ENCODE measurements around the gene PDZRN3. TPM values are rescaled to one million over a fixed set of nuclear protein-coding genes. Genes with fewer than 3 reads are reported as not detected.

The PDZRN3 gene
- total RNA-seq, 1 experiment from 2014 or later = 0.17 TPM

DNA sequence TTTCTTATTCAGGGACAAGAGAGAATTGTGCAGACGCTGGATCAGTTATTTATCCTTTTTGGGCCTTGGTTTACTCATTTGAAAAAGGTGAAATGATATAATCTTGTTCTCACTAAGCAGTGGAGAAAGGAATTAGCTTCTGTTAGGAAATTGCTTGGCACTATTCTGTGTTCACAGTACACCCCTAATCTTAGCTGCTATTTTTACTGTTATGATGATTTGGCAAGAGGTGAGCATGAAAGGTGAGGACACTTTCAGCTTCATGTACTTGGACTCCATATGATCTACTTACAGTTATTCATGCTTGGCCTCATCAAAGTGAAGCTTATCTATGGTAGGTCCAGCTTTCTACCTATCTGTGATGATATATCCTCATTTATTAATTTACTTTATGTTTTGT, 282.7 kb downstream of the PDZRN3 start:
- BruUV-seq (replicated peaks) = no TSS peak
- H3K27me3 ChIP-seq (ENCODE audit: insufficient read depth, low read length) = peaks cover 14% of the 10 kb centered on the region

More for the DNA sequence above, 282.7 kb downstream of the PDZRN3 start:
- intact Hi-C loops (cut with micrococcal nuclease) = no loop called here
- Histone ChIP-seq H3K9me2 (ENCODE audit: insufficient read depth) (no peaks in the 10 kb centered on the region), H3K27ac (ENCODE audit: low read depth, low read length) (no peak overlapping the region), H2AFZ (ENCODE audit: low read depth, low read length, poor library complexity, severe bottlenecking) (no peak overlapping the region), H3K4me3 (replicated peaks in 1 of 2; ENCODE audit: low read depth in 1 of 2, low read length in 2 of 2) (no peak overlapping the region), H3K9ac (ENCODE audit: low read length) (no peak overlapping the region), H3K9me3 (ENCODE audit: control insufficient read depth in 1 of 2, insufficient read depth in 1 of 2, low read depth in 1 of 2, low read length in 2 of 2) (no peaks in the 10 kb centered on the region), H4K20me1 (ENCODE audit: insufficient read depth) (no peaks in the 10 kb centered on the region), H3K4me2 (ENCODE audit: low read length) (no peak overlapping the region), H3K79me2 (ENCODE audit: insufficient read depth, low read length) (no peaks in the 10 kb centered on the region), H3K36me3 (ENCODE audit: control insufficient read depth in 1 of 2, insufficient read depth in 2 of 2, low read length in 2 of 2) (no peaks in the 10 kb centered on the region), H3K4me1 (ENCODE audit: control insufficient read depth in 1 of 2, insufficient read depth in 2 of 2, low read length in 2 of 2) (no peaks in the 10 kb centered on the region)
- ATAC-seq = no peak
- CTCF ChIA-PET = no interaction called here
- RAD21 ChIA-PET (ENCODE audit: low non-redundant PET in 1 of 2, low total read pairs in 2 of 2, uncharacterized antibody in 2 of 2, unreplicated experiment in 2 of 2) = no interaction called here
- TF ChIP-seq FOSL1 (IDR thresholded peaks at IDR 0.05; ENCODE audit: low read depth) (no peak), TCF7L2 (IDR thresholded peaks at IDR 0.05; ENCODE audit: borderline replicate concordance, extremely low read depth, insufficient read depth, insufficient read length) (no peak), SRF (IDR thresholded peaks at IDR 0.05; ENCODE audit: low read depth) (no peak), CBX3 (IDR thresholded peaks at IDR 0.05; ENCODE audit: low read depth) (no peak), YY1 (IDR thresholded peaks at IDR 0.05; ENCODE audit: extremely low read depth, insufficient replicate concordance, low read depth, low read length) (no peak), JUND (IDR thresholded peaks at IDR 0.05) (no peak), RAD21 (IDR thresholded peaks at IDR 0.05; ENCODE audit: low read depth) (no peak), EZH2phosphoT487 (IDR thresholded peaks at IDR 0.05; ENCODE audit: borderline replicate concordance) (no peak), POLR2AphosphoS5 (IDR thresholded peaks at IDR 0.05; ENCODE audit: low read depth, low read length) (no peak), SP1 (IDR thresholded peaks at IDR 0.05; ENCODE audit: low read depth) (no peak), SIN3A (IDR thresholded peaks at IDR 0.05; ENCODE audit: low read depth) (no peak), CEBPB (IDR thresholded peaks at IDR 0.05; ENCODE audit: low read depth) (no peak), POLR2A (IDR thresholded peaks at IDR 0.05; ENCODE audit: borderline replicate concordance, extremely low read depth, insufficient read depth, insufficient read length) (no peak), ZNF274 (IDR thresholded peaks at IDR 0.05; ENCODE audit: low read depth, low read length) (no peak), ELF1 (IDR thresholded peaks at IDR 0.05; ENCODE audit: borderline replicate concordance, low read depth) (no peak)
- TF ChIP-seq, protein P1, sequence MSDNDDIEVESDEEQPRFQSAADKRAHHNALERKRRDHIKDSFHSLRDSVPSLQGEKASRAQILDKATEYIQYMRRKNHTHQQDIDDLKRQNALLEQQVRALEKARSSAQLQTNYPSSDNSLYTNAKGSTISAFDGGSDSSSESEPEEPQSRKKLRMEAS (IDR thresholded peaks at IDR 0.05) = no peak
- TF ChIP-seq, protein P2, sequence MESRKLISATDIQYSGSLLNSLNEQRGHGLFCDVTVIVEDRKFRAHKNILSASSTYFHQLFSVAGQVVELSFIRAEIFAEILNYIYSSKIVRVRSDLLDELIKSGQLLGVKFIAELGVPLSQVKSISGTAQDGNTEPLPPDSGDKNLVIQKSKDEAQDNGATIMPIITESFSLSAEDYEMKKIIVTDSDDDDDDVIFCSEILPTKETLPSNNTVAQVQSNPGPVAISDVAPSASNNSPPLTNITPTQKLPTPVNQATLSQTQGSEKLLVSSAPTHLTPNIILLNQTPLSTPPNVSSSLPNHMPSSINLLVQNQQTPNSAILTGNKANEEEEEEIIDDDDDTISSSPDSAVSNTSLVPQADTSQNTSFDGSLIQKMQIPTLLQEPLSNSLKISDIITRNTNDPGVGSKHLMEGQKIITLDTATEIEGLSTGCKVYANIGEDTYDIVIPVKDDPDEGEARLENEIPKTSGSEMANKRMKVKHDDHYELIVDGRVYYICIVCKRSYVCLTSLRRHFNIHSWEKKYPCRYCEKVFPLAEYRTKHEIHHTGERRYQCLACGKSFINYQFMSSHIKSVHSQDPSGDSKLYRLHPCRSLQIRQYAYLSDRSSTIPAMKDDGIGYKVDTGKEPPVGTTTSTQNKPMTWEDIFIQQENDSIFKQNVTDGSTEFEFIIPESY (IDR thresholded peaks at IDR 0.05; ENCODE audit: extremely low read depth, insufficient replicate concordance, low read length) = no peak
- TF ChIP-seq, protein P3, sequence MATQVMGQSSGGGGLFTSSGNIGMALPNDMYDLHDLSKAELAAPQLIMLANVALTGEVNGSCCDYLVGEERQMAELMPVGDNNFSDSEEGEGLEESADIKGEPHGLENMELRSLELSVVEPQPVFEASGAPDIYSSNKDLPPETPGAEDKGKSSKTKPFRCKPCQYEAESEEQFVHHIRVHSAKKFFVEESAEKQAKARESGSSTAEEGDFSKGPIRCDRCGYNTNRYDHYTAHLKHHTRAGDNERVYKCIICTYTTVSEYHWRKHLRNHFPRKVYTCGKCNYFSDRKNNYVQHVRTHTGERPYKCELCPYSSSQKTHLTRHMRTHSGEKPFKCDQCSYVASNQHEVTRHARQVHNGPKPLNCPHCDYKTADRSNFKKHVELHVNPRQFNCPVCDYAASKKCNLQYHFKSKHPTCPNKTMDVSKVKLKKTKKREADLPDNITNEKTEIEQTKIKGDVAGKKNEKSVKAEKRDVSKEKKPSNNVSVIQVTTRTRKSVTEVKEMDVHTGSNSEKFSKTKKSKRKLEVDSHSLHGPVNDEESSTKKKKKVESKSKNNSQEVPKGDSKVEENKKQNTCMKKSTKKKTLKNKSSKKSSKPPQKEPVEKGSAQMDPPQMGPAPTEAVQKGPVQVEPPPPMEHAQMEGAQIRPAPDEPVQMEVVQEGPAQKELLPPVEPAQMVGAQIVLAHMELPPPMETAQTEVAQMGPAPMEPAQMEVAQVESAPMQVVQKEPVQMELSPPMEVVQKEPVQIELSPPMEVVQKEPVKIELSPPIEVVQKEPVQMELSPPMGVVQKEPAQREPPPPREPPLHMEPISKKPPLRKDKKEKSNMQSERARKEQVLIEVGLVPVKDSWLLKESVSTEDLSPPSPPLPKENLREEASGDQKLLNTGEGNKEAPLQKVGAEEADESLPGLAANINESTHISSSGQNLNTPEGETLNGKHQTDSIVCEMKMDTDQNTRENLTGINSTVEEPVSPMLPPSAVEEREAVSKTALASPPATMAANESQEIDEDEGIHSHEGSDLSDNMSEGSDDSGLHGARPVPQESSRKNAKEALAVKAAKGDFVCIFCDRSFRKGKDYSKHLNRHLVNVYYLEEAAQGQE (IDR thresholded peaks at IDR 0.05; ENCODE audit: low read depth) = no peak
- TF ChIP-seq, protein P4, sequence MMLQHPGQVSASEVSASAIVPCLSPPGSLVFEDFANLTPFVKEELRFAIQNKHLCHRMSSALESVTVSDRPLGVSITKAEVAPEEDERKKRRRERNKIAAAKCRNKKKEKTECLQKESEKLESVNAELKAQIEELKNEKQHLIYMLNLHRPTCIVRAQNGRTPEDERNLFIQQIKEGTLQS (IDR thresholded peaks at IDR 0.05) = no peak
- TF ChIP-seq, protein P5, sequence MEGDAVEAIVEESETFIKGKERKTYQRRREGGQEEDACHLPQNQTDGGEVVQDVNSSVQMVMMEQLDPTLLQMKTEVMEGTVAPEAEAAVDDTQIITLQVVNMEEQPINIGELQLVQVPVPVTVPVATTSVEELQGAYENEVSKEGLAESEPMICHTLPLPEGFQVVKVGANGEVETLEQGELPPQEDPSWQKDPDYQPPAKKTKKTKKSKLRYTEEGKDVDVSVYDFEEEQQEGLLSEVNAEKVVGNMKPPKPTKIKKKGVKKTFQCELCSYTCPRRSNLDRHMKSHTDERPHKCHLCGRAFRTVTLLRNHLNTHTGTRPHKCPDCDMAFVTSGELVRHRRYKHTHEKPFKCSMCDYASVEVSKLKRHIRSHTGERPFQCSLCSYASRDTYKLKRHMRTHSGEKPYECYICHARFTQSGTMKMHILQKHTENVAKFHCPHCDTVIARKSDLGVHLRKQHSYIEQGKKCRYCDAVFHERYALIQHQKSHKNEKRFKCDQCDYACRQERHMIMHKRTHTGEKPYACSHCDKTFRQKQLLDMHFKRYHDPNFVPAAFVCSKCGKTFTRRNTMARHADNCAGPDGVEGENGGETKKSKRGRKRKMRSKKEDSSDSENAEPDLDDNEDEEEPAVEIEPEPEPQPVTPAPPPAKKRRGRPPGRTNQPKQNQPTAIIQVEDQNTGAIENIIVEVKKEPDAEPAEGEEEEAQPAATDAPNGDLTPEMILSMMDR (IDR thresholded peaks at IDR 0.05 in 2 of 3, conservative IDR thresholded peaks at IDR 0.05 in 1 of 3; ENCODE audit: borderline replicate concordance in 1 of 3, insufficient read depth in 1 of 3, low read depth in 2 of 3, low read length in 2 of 3) = no peak
- no peak for DNase-seq (ENCODE audit: low read depth, low spot score)
- POLR2A ChIA-PET = no interaction called here

Measured in HCT116 (cell line).